NK-92 (cell line): Measurements from ENCODE around the gene OTC.

Experiments used
- DNase-seq: peaks from one replicate; lab custom pipeline; 2025; ENCODE audit not compliant: unreplicated experiment; lab: John Stamatoyannopoulos, UW

Gene OTC

DNA sequence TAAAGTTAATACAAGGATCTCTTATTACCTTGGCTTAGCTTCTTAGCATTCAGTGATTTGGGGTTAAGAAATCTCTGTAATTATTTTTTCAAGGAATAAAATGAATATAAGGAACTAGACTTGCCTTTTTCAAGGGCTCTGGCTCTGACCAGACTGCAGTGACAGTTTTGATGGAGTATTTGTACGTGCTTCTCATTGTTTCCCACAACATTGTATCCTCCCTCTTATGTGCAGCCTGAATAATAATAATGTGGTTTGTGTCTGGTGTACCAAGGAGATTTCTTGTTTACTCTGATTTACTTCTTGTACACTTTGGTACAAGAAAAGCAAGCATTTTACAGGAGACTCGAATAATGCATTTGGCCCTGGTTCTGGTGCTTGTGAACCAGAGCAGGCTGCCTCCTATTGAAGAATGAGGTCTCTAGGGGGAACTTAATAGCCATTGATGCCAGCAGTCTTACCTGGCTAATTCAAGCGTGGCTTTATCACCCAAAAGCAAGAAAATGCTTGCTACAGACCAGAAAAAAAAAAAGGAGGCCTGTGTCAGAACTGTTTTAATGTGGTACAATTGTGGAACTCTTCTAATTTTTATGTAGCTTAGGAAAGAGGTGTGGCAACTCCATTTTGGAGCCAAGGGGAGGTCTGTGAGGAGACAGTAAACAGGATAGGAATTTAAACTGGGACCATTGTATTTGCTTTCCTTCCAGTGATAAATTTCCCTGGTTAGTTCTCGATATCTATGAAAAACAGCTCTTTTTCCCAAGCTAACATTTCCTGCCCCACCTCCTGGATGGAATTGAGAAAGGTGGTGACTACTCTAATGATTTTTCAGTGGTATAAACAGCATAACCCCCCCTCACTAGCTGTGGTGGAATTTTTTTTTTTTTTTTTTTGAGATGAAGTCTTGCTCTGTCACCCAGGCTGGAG, 5.6 kb downstream of the OTC start:
- no peak for DNase-seq

GRCh38 chrX:38363046-38363445, 10.6 kb downstream of the OTC start:
- no peak for DNase-seq

GRCh38 chrX:38365954-38366353, 13.6 kb downstream of the OTC start:
- DNase-seq, result no peak

GRCh38 chrX:38368774-38369173, 16.4 kb downstream of the OTC start:
- DNase-seq, result no peak

GRCh38 chrX:38371641-38372040, 19.2 kb downstream of the OTC start:
- no peak for DNase-seq

GRCh38 chrX:38374431-38374830, 22.0 kb downstream of the OTC start:
- no peak for DNase-seq

- DNase-seq, result no peak
Measured at GRCh38 chrX:38375891-38376290, 23.5 kb downstream of the OTC start.

GRCh38 chrX:38376747-38377146, 24.3 kb downstream of the OTC start:
- DNase-seq, result no peak

DNA sequence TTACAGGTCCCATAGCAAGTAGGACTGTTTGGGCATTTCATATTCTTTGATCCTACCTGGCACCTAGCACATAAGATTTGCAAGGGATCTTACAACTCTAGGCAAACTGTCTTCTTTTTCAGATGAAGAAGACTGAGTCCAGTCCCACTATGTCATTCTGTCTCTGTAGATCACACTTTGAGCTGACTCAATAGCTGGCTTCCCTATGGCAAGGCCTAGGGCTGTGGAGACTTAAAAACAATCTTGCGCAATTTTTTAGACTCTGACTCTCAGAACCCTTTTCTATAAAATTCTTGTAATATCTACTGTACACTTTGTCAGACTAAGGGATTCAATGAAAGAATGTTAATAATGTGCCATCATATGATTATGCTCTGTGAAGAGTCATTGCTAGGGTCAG, 26.7 kb downstream of the OTC start:
- DNase-seq, result no peak

DNA sequence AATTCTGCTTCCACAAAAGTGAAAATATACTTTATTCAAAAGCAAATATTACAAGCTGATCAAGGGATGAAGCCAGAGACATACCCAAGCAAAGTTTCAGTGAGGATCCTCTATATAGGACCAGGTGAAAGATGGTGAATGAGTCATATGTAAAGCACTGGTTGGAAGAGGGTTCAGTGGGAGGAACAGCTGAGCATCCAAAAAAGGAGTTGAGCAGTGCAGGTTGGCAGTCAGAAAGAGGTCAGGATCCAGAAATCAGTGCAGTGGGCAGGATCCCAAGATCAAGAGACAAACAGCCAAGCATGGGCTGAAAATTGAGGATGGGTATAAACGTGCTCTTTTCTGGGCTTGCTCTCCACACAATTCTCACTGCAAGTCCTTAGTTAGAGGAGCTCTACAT, 30.3 kb downstream of the OTC start:
- no peak for DNase-seq

GRCh38 chrX:38400389-38400910, 48.0 kb downstream of the OTC start:
- no peak for DNase-seq

DNA sequence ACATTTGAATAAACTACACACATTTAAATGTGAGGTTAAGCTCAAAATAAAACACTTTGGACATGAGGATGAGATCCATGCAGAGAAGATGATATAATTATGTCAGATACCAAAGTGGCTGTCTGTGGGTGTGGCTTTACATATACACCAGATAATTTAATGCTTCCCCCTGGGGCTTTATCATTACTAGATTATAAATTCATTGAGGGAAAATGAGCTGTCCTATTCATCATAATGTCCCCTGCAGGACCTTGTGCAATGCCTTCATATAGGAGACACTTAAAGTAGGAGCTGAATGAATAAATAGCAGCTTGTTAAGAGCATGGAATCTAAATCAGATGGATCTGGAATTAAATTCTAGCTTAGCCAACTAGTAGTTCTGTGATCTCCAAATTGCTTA, 49.7 kb downstream of the OTC start:
- DNase-seq, result no peak

DNA sequence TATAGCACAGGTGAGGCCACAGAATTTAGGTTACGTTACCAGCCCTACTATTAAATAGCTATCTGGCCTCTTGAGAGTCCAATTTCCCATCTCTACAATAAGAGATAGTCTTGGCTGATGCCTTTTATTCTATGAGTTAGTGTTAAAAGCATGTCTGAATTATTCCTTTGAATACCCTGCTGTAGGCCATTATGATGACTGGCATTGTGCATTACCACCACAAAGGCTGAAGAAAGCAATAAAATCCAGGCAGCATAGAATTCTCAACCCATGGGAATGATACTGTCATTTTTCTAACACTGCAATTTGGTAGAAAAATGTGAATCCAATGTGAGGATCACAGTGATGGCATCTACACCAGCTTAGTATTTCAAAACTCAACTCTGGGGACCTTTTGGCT, 51.4 kb downstream of the OTC start:
- no peak for DNase-seq

DNA sequence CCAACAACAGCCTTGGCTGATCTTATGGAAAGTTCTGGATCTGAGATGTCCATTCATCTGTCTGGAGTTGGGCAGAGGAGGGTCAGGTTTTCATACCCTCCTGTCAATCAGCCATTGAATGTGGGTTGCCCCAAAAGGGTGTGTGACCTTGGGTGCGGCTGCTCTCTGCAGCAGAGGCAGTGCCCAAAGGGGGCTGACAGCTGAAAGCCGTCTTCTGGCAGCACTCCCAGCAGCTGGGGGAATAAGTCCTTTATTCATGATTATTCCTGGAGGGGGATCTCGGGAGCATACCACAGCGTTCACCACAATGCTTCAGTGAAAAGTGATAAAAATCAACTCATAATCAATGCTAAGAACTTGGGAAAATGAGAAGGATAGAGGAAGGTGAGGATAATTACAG, 54.7 kb downstream of the OTC start:
- no peak for DNase-seq

GRCh38 chrX:38409289-38409688, 56.9 kb downstream of the OTC start:
- no peak for DNase-seq

- DNase-seq, result no peak
Measured at GRCh38 chrX:38426785-38427184, 74.4 kb downstream of the OTC start.

DNA sequence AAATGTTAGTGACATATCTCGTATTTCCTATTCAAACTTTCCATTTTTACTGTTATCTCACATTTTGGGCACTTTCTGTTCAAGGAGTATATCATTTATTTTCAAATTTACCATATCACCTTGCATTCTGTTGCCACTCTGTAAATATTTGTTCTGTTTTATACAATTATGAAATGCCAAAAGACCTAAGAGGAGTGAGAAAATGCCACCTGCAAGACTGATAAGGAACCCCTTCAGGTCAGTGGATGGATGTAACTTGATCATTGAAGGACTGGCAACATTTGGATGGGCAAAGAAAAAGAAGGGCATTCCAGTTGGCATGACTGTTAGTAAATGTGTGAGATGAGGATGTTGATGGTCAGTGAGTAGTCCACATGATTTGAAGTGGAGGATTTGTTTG, 79.1 kb downstream of the OTC start:
- DNase-seq, result no peak

DNA sequence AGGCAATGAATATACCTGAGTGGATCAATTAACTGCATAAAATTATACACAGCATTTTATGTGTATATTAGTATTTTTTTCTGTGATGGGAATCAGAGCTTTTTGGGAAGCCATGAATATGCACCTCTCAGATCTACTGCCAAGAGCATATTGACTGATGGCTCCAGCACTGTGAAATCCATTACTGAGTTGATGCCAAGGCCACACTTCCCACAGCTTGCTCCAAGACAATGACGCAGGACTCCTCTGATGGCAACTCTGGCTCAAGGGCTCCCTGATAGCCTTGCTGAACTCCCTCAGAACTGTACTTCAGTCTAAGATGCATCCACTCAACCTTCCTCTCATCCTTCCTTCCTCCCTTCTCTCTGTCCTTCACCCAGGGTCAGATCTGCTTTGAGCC, 82.7 kb downstream of the OTC start:
- DNase-seq, result no peak

DNA sequence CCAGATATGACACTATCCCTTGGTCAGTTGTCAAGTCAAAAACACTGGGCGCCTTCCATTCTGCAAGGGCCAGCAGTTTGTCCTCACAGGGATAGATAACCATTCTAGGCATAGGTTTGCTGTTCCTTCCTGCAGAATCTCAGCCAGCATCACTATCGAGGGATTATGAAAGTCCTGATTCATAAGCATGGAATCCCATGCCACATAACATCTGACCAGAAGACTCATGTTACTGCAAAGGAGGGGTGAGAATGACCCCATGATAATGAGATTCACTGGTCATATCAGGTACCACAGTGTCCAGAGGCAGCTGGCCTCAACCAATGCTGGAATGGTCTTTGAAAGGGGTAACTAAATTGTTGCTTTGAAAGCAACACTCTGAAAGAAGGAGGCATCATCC, 84.7 kb downstream of the OTC start:
- DNase-seq, result no peak

DNA sequence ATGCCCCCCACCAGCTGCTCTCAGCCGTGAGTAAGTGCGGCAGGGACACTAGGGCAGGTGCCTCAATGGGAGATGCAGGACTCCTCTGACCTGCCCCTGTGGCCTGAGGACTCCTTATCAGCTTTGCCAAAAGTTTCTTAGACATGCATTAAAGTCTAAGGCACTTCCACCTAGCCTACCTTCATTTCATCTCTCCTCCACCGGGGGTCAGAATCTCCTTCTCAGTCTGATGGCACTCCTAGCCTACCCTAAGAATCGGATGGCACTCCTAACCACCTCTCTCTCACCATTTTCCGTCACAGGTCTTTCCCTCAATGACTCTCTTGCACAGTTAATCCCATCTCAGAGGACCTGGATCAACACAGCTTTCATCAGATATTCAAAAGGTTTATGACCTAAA, 85.9 kb downstream of the OTC start:
- no peak for DNase-seq

DNA sequence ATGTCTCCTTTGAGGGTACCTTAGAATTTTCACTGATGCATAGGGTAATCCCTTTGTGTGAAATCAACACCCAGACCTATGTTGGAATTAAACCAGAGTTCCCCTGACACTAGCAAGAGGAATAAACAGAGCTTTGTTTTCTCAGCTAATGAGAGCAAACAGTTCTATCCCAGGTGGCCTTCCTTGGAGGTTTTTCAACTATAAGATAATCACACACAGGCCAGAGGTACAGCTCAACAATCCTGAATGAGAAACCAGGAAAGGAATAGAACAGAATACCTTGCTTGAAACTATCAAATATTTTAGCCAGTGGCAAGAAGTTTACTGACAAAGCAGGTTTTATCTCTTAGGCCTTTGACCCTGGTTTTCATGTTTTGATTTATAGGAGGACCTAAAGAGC, 100.2 kb downstream of the OTC start:
- DNase-seq, result no peak

DNA sequence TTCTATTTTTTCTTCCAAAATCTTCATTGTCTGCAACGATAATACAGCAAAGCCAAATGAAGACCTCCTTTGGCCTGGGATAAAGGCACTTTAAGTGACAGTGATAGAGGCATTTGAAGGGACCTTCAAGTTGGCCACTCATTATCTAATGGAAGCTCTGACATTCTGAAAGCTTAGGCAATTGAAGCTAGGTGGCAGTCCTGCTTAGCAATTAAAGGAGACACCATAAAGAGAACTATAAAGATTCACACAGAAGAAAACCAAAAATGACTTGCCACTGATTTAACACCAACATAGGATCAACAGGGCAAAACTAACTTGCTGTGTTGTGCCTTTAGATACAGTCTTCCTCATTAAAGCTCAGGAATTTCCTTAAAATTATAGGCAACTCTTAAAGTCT, 105.7 kb downstream of the OTC start:
- no peak for DNase-seq

GRCh38 chrX:38462257-38462656, 109.9 kb downstream of the OTC start:
- DNase-seq, result no peak
